ENCODE measurements around the gene EPB41L1. TPM values are rescaled to one million over a fixed set of nuclear protein-coding genes. Genes with fewer than 3 reads are reported as not detected.

EPB41L1 gene
- total and polyA plus RNA-seq, 4 experiments from 2014 or later: 0.17 to 0.30 TPM; not detected in 2

- Histone ChIP-seq H3K4me1 (ENCODE audit: insufficient read depth, low read length) (peaks cover 45% of the 10 kb centered on the region), H3K4me3 (ENCODE audit: low read length in 2 of 2) (peak within 1 kb of the TSS; percentile 62 to 93), H3K27ac (ENCODE audit: low read depth, low read length) (peak within 1 kb of the TSS; percentile 69), H3K27me3 (ENCODE audit: insufficient read depth, low read length) (no peaks in the 10 kb centered on the region), H3K36me3 (ENCODE audit: insufficient read depth, low read length) (peaks cover 17% of the 10 kb centered on the region), H3K9me3 (ENCODE audit: control insufficient read depth in 1 of 2, low read length in 2 of 2) (no peaks in the 10 kb centered on the region)
- peak; percentile 74 to 78 (median 74) for DNase-seq
- peak within 1 kb of the TSS; percentile 72 to 97 (median 95) for H3K27ac Mint-ChIP-seq
- peak within 1 kb of the TSS; percentile 91 to 98 (median 96) for H3K4me3 Mint-ChIP-seq
- H3K9me3 Mint-ChIP-seq: peaks cover 0 to 2% (median 0%) of the 10 kb centered on the region in 8 donors
- H3K4me1 Mint-ChIP-seq: peaks cover 22 to 53% (median 35%) of the 10 kb centered on the region in 4 donors
- CTCF ChIA-PET (ENCODE audit: partially characterized antibody): interaction anchor here (1.0 kb wide), 1 partner anchor 34 kb away, joined by 5 read pairs; no protein-coding TSS in a partner anchor
- intact Hi-C loops (cut with micrococcal nuclease): loop anchor here (5.0 kb wide), 2 partner anchors 256 to 824 kb away; partner anchors contain the start of gene UQCC1
- peaks cover 0 to 36% of the 10 kb centered on the region in 2 donors for H3K36me3 Mint-ChIP-seq
- peaks cover 0 to under 1% of the 10 kb centered on the region in 2 donors for H3K27me3 Mint-ChIP-seq
- POLR2A ChIA-PET (ENCODE audit: partially characterized antibody): interaction anchor here (0.8 to 1.1 kb wide), 7 partner anchors 9 to 825 kb away, joined by 3 to 8 read pairs (median 3); partner anchors contain the start of genes CEP250, NDRG3, SCAND1 and UQCC1
Observed at GRCh38 chr20:36235892-36236785, 81.6 kb downstream of the EPB41L1 start, which contains the start of gene AAR2. AAR2 (plus strand) TSS chr20:36236478; CDS start chr20:36239869, 3,391 bp downstream.

GRCh38 chr20:36236786-36237121, 82.2 kb downstream of the EPB41L1 start:
- Mint-ChIP-seq H3K4me1 (peaks cover 23 to 57% (median 35%) of the 10 kb centered on the region in 4 donors), H3K27ac (peak overlapping the region; percentile 72 to 97 (median 95)), H3K4me3 (peak overlapping the region; percentile 91 to 98 (median 96)), H3K9me3 (peaks cover 0 to 2% (median 0%) of the 10 kb centered on the region in 8 donors), H3K36me3 (peaks cover 3 to 42% of the 10 kb centered on the region in 2 donors), H3K27me3 (no peaks in the 10 kb centered on the region)
- Histone ChIP-seq H3K27ac (ENCODE audit: low read depth, low read length) (peak overlapping the region; percentile 69), H3K27me3 (ENCODE audit: insufficient read depth, low read length) (no peaks in the 10 kb centered on the region), H3K36me3 (ENCODE audit: insufficient read depth, low read length) (peaks cover 17% of the 10 kb centered on the region), H3K4me1 (ENCODE audit: insufficient read depth, low read length) (peaks cover 45% of the 10 kb centered on the region), H3K4me3 (ENCODE audit: low read length in 2 of 2) (peak overlapping the region; percentile 62 to 93), H3K9me3 (ENCODE audit: control insufficient read depth in 1 of 2, low read length in 2 of 2) (no peaks in the 10 kb centered on the region)
- CTCF ChIA-PET (ENCODE audit: partially characterized antibody): interaction anchor here (1.0 kb wide), 1 partner anchor 34 kb away, joined by 5 read pairs; no protein-coding TSS in a partner anchor
- DNase-seq: peak in 1 of 5 donors; percentile 5
- POLR2A ChIA-PET (ENCODE audit: partially characterized antibody): interaction anchor here (0.8 to 1.1 kb wide), 6 partner anchors 8 to 825 kb away, joined by 3 to 8 read pairs (median 3); partner anchors contain the start of genes CEP250, NDRG3, SCAND1 and UQCC1
- intact Hi-C loops (cut with micrococcal nuclease): loop anchor here (5.0 kb wide), 2 partner anchors 256 to 824 kb away; partner anchors contain the start of gene UQCC1

GRCh38 chr20:36237477-36237876, 82.9 kb downstream of the EPB41L1 start:
- Histone ChIP-seq H3K4me3 (ENCODE audit: low read length in 2 of 2) (peak overlapping the region; percentile 62 to 93), H3K36me3 (ENCODE audit: insufficient read depth, low read length) (peaks cover 17% of the 10 kb centered on the region), H3K9me3 (ENCODE audit: control insufficient read depth in 1 of 2, low read length in 2 of 2) (no peaks in the 10 kb centered on the region), H3K27me3 (ENCODE audit: insufficient read depth, low read length) (no peaks in the 10 kb centered on the region), H3K4me1 (ENCODE audit: insufficient read depth, low read length) (peaks cover 45% of the 10 kb centered on the region), H3K27ac (ENCODE audit: low read depth, low read length) (peak overlapping the region; percentile 69)
- Mint-ChIP-seq H3K9me3 (peaks cover 0 to 2% (median 0%) of the 10 kb centered on the region in 8 donors), H3K27ac (peak overlapping the region; percentile 69 to 97 (median 81)), H3K4me3 (peak overlapping the region; percentile 91 to 98 (median 96)), H3K4me1 (peaks cover 23 to 57% (median 35%) of the 10 kb centered on the region in 4 donors), H3K36me3 (peaks cover 3 to 42% of the 10 kb centered on the region in 2 donors), H3K27me3 (no peaks in the 10 kb centered on the region)
- intact Hi-C loops (cut with micrococcal nuclease): loop anchor here (5.0 kb wide), 2 partner anchors 255 to 825 kb away; partner anchors contain the start of gene UQCC1
- no peak for DNase-seq
- CTCF ChIA-PET (ENCODE audit: partially characterized antibody): no interaction called here
- POLR2A ChIA-PET (ENCODE audit: partially characterized antibody): no interaction called here

- H3K36me3 ChIP-seq (ENCODE audit: insufficient read depth, low read length): peaks cover 17% of the 10 kb centered on the region
- Mint-ChIP-seq H3K27me3 (no peaks in the 10 kb centered on the region), H3K4me3 (peak overlapping the region; percentile 41 to 68 (median 60)), H3K27ac (peak overlapping the region in 4 of 7 donors; percentile 24 to 68 (median 34)), H3K9me3 (peaks cover 0 to 2% (median 0%) of the 10 kb centered on the region in 8 donors), H3K36me3 (peaks cover 3 to 45% of the 10 kb centered on the region in 2 donors), H3K4me1 (peaks cover 23 to 57% (median 35%) of the 10 kb centered on the region in 4 donors)
- H3K27ac ChIP-seq (ENCODE audit: low read depth, low read length): no peak overlapping the region
- H3K9me3 ChIP-seq (ENCODE audit: control insufficient read depth in 1 of 2, low read length in 2 of 2): no peaks in the 10 kb centered on the region
- ChIA-PET POLR2A (ENCODE audit: partially characterized antibody) (no interaction called here), CTCF (ENCODE audit: partially characterized antibody) (no interaction called here)
- no peaks in the 10 kb centered on the region for H3K27me3 ChIP-seq (ENCODE audit: insufficient read depth, low read length)
- peaks cover 45% of the 10 kb centered on the region for H3K4me1 ChIP-seq (ENCODE audit: insufficient read depth, low read length)
- intact Hi-C loops (cut with micrococcal nuclease): loop anchor here (5.0 kb wide), 2 partner anchors 254 to 826 kb away; partner anchors contain the start of gene UQCC1
- no peak for DNase-seq
- H3K4me3 ChIP-seq (ENCODE audit: low read length in 2 of 2): no peak overlapping the region
Observed at GRCh38 chr20:36238153-36238552, 83.6 kb downstream of the EPB41L1 start.

GRCh38 chr20:36238760-36239159, 84.2 kb downstream of the EPB41L1 start:
- Mint-ChIP-seq H3K27me3 (no peaks in the 10 kb centered on the region), H3K4me3 (peak overlapping the region in 6 of 8 donors; percentile 46 to 75 (median 62)), H3K9me3 (peaks cover 0 to 2% (median 0%) of the 10 kb centered on the region in 8 donors), H3K27ac (peak overlapping the region in 6 of 7 donors; percentile 19 to 91 (median 74)), H3K36me3 (peaks cover 3 to 51% of the 10 kb centered on the region in 2 donors), H3K4me1 (peaks cover 25 to 62% (median 39%) of the 10 kb centered on the region in 4 donors)
- Histone ChIP-seq H3K27me3 (ENCODE audit: insufficient read depth, low read length) (no peaks in the 10 kb centered on the region), H3K9me3 (ENCODE audit: control insufficient read depth in 1 of 2, low read length in 2 of 2) (no peaks in the 10 kb centered on the region), H3K4me1 (ENCODE audit: insufficient read depth, low read length) (peaks cover 45% of the 10 kb centered on the region), H3K27ac (ENCODE audit: low read depth, low read length) (no peak overlapping the region), H3K4me3 (ENCODE audit: low read length in 2 of 2) (no peak overlapping the region), H3K36me3 (ENCODE audit: insufficient read depth, low read length) (peaks cover 17% of the 10 kb centered on the region)
- ChIA-PET CTCF (ENCODE audit: partially characterized antibody) (interaction anchor here (1.9 kb wide), 1 partner anchor 37 kb away, joined by 5 read pairs; no protein-coding TSS in a partner anchor), POLR2A (ENCODE audit: partially characterized antibody) (no interaction called here)
- DNase-seq: no peak
- intact Hi-C loops (cut with micrococcal nuclease): loop anchor here (5.0 kb wide), 2 partner anchors 254 to 826 kb away; partner anchors contain the start of gene UQCC1

GRCh38 chr20:36240076-36240475, 85.5 kb downstream of the EPB41L1 start:
- POLR2A ChIA-PET (ENCODE audit: partially characterized antibody): no interaction called here
- H3K27ac Mint-ChIP-seq: no peak overlapping the region
- Histone ChIP-seq H3K27me3 (ENCODE audit: insufficient read depth, low read length) (no peaks in the 10 kb centered on the region), H3K4me3 (ENCODE audit: low read length in 2 of 2) (no peak overlapping the region), H3K36me3 (ENCODE audit: insufficient read depth, low read length) (peaks cover 30% of the 10 kb centered on the region), H3K4me1 (ENCODE audit: insufficient read depth, low read length) (peaks cover 45% of the 10 kb centered on the region), H3K27ac (ENCODE audit: low read depth, low read length) (no peak overlapping the region), H3K9me3 (ENCODE audit: control insufficient read depth in 1 of 2, low read length in 2 of 2) (no peaks in the 10 kb centered on the region)
- intact Hi-C loops (cut with micrococcal nuclease): no loop called here
- peaks cover 27 to 66% (median 44%) of the 10 kb centered on the region in 4 donors for H3K4me1 Mint-ChIP-seq
- H3K9me3 Mint-ChIP-seq: peaks cover 0 to 2% (median 0%) of the 10 kb centered on the region in 8 donors
- no peaks in the 10 kb centered on the region for H3K27me3 Mint-ChIP-seq
- H3K4me3 Mint-ChIP-seq: no peak overlapping the region
- CTCF ChIA-PET (ENCODE audit: partially characterized antibody): interaction anchor here (1.9 kb wide), 1 partner anchor 38 kb away, joined by 5 read pairs; no protein-coding TSS in a partner anchor
- DNase-seq: no peak
- H3K36me3 Mint-ChIP-seq: peaks cover 13 to 64% of the 10 kb centered on the region in 2 donors
